Activated naive CD8-positive, alpha-beta T cell (primary cell): ENCODE data around the gene SYNGR3.
"Not testable (repeated sequence)": the region's sequence is repeated elsewhere in the genome, so short reads cannot be mapped to it uniquely, and the experiment has no call there.

Experiments used
- H3K27ac Mint-ChIP-seq: one replicate; pipeline ENCODE4 v1.8.0; 2021; ENCODE audit warnings: mixed read lengths
- H3K27me3 Mint-ChIP-seq: one replicate; pipeline ENCODE4 v1.8.0; 2021; ENCODE audit warnings: mixed read lengths
- H3K36me3 Mint-ChIP-seq: one replicate; pipeline ENCODE4 v1.8.0; 2021; ENCODE audit warnings: mixed read lengths
- H3K4me1 Mint-ChIP-seq: one replicate; pipeline ENCODE4 v1.8.0; 2021; ENCODE audit warnings: low read depth, mixed read lengths
- H3K4me3 Mint-ChIP-seq: one replicate; pipeline ENCODE4 v1.8.0; 2021; ENCODE audit warnings: mild to moderate bottlenecking, mixed read lengths
- H3K9me3 Mint-ChIP-seq: one replicate; pipeline ENCODE4 v1.8.0; 2021; ENCODE audit warnings: low read depth, mixed read lengths

Gene SYNGR3

DNA sequence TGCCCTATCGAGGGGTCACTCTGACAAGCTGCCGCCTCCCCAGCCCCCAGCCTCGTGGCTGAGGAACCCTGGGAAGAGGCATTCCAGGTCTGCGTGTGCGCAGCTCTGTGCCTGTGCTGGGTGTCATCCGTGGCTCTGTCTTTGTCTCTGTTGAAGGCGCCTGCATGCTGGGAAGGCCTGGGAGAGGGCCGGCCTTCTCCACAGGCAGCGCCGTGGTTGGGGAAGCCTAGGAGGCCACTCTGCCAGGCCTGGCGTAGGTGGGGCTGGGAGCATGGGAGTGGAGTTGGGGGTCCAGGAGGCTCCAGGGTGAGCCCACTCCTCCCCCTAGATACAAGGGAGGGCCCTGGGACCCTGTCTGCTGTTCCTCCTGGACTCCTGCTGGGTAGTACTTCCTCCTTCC, 40.3 kb downstream of the SYNGR3 start:
- Mint-ChIP-seq H3K27me3 (no peaks in the 10 kb centered on the region), H3K36me3 (no peaks in the 10 kb centered on the region), H3K27ac (no peak overlapping the region), H3K4me1 (peaks cover 7% of the 10 kb centered on the region), H3K4me3 (no peak overlapping the region), H3K9me3 (no peaks in the 10 kb centered on the region)

DNA sequence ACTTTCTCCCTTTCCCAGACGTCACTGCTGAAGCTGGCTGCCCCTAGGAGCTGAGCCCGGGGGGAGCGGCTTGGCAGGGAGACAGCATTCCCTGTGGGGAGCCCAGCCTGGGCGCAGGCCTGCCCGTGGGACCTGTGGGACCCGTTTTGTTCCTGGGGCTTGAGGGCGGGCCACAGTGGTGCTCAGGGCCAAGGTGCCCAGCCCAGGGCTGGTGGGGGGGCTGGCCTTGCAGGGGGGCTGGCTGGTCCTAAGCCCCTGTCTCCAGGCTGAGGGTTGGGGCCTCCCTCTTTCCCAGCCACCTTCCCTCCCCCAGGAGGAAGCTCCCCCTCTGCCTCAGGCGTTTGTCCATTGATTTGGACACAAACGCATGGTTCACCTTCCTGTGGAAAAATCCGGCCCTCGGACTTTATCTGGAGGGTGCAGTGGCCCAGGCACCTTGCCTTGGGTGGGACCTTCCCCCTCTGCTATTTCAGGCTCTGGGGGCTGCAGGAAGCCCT, 41.4 kb downstream of the SYNGR3 start:
- H3K36me3 Mint-ChIP-seq: no peaks in the 10 kb centered on the region
- no peaks in the 10 kb centered on the region for H3K27me3 Mint-ChIP-seq
- no peaks in the 10 kb centered on the region for H3K9me3 Mint-ChIP-seq
- H3K4me1 Mint-ChIP-seq: peaks cover 4% of the 10 kb centered on the region
- no peak overlapping the region for H3K27ac Mint-ChIP-seq
- H3K4me3 Mint-ChIP-seq: no peak overlapping the region

DNA sequence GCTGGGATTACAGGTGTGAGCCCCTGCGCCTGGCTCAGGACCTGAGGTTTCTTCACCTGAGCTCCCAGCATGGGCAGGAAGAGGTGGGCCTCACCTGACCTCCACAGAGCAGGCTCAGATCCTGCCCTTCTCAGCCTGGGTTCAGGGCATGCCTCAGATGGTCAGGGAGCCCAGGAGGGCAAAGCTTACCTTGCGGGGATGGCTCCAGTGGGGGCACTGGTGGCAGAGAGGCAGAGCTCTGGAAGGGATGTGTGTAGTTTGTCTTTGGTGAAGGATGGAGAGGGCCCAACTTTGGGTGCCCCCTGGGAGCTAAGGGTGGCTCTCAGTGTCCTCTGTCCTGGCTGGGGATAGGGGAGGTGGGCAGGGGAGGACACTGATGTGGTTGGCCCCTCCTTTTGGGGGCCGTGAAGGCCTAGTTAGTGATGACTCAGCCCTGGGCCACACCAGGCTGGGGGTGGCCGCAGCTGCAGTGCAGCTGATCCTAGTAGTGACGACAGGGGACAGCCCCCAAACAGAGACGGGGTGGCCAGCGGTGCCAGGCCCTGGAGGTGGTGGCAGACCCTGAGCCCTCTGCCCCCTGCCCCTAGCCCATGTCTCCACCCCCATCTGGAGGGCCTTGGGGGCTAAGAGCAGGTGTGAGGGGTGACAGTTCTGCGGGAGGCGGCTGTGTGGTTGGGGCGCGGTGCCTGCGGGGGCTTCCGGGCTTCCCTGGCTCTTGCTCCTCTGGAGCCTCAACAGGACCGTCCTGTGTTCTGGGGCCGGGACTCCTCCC, 42.7 kb downstream of the SYNGR3 start:
- peaks cover 3% of the 10 kb centered on the region for H3K4me1 Mint-ChIP-seq
- no peak overlapping the region for H3K4me3 Mint-ChIP-seq
- H3K36me3 Mint-ChIP-seq: no peaks in the 10 kb centered on the region
- H3K27me3 Mint-ChIP-seq: no peaks in the 10 kb centered on the region
- H3K27ac Mint-ChIP-seq: no peak overlapping the region
- no peaks in the 10 kb centered on the region for H3K9me3 Mint-ChIP-seq

DNA sequence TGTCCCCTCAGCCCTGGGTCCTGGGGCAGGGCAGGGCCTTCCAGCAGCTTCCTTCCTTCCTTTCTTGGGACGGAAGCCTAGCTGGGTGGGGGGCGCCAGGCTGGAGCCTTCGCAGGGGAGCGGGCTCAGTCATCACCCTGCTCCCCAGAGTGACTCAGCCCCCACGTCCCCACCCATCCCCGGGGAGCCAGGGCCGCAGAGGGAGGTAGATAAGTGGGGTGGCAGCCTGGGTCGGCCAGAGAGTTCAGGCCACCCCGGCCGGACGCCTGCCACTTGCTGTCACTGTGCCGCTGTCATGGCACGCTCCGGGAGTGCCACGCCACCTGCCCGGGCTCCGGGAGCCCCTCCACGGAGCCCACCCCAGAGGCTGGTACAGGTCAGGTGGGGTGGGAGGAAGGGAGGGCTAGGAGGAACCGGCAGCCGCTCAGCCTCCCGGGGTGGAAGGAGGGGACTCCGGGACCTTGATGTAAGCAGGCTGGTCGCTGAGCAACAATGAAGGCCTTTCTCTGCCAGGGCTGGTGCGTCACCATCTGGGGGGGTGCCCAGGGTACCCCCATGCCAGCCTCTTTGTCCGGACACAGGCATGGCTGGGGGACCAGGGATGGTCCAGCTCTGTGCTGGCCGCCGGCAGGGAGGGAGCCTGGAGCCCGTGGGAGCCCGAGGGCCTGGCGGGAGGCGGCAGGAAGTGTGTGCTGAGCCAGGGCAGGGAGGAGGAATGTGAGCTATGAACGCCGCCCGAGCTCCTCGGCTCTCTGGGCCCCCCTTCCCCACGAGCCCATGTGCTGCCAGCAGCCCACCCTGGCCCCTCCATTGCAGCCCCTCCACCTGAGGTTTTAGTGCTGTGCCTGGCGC, 43.5 kb downstream of the SYNGR3 start:
- no peaks in the 10 kb centered on the region for H3K36me3 Mint-ChIP-seq
- H3K4me3 Mint-ChIP-seq: no peak overlapping the region
- no peak overlapping the region for H3K27ac Mint-ChIP-seq
- no peaks in the 10 kb centered on the region for H3K27me3 Mint-ChIP-seq
- no peaks in the 10 kb centered on the region for H3K4me1 Mint-ChIP-seq
- H3K9me3 Mint-ChIP-seq: no peaks in the 10 kb centered on the region

DNA sequence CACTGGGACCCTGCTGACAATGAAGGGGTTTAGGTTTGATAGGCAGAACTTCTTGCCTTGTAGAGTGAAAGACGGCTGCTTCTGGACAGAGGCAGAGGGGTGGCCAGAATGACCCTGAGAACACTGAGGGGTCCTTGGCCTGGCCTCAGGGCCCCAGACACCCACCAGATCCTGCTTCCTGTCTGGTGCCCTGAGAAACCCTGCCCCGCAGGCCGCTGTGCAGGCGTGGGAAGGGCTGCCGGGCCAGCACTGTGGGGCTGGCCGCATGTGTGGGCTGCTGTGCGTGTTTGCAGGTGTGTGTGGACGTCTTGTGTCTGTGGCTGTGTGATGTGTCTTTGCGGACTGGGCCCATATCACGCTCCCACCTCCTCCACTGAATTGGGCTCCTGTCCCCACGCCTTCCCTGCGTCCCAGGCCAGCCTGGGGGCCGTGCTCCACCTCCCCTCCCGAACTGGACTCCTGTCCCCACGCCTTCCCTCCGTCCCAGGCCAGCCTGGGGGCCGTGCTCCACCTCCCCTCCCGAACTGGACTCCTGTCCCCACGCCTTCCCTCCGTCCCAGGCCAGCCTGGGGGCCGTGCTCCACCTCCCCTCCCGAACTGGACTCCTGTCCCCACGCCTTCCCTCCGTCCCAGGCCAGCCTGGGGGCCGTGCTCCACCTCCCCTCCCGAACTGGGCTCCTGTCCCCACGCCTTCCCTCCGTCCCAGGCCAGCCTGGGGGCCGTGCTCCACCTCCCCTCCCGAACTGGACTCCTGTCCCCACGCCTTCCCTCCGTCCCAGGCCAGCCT, 44.3 kb downstream of the SYNGR3 start:
- not testable (repeated sequence) for H3K27ac Mint-ChIP-seq, H3K9me3 Mint-ChIP-seq, H3K4me1 Mint-ChIP-seq, H3K36me3 Mint-ChIP-seq, H3K4me3 Mint-ChIP-seq, H3K27me3 Mint-ChIP-seq

DNA sequence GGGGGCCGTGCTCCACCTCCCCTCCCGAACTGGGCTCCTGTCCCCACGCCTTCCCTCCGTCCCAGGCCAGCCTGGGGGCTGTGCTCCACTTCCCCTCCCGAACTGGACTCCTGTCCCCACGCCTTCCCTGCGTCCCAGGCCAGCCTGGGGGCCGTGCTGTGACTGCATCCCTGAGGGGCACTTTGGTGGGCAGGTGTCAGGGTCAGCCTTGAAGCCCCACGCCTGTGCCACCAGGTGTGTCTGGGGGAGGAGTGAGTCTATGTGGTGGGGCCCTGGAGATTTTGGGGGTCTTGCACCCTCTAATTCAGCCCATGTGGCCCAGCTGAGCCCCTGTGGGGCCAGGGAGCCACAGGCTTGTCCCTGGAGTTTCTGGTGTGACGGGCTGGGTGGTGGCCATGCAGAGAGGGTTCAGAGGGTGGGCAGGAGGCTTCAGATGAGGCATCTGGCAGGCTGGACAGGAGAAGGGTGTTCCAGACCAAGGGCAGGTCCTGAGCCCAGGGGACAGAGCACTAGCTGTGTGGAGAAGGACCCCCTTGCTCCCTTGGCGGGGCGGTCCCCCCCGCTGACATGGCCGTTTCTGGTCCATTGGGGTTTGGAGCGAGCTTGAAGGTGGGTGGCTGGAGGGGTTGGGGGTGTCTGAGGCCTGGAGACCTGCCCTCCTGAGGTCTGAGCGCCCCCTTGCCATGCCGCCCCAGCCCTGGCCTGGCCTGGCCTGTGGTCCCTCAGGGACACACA, 45.1 kb downstream of the SYNGR3 start:
- Mint-ChIP-seq H3K36me3 (no peaks in the 10 kb centered on the region), H3K9me3 (no peaks in the 10 kb centered on the region), H3K27me3 (no peaks in the 10 kb centered on the region), H3K4me1 (no peaks in the 10 kb centered on the region), H3K27ac (no peak overlapping the region), H3K4me3 (no peak overlapping the region)

DNA sequence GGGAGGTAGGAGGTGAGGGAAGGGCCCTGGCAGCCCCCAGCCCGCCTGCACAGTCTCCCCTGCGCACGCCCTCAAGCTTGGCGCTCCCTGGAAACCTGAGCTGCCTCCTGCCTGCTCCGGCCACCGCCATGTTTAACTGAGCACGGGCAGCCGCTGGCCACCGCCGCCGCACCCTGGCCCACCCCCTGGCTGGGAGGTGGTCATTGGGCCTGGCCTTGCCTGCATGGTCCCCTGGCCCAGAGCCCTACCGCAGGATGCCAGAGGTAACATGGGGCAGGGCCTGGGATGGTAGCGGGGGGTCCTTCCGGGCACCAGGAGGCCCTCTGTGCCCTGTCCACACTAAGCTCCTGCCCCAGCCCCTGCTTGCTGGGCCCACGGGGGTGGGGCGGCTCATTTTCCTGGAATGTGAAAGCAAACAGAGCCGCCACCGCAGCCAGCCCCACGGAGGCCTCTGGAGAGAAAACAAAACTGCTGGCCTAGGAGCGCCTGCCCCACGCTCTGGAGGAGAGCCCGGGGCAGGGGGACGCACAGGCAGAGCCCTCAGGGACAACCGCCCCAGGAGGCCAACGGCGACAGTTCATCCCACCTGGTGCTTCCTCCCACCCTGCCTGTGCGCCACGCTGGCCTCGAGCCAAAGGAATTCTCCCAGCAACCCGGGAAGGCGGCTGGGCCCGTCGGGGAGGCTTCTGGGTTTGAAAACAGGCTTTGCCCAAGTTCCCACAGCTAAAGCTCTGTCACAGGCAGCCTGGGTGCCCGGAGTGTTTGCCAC, 45.8 kb downstream of the SYNGR3 start:
- H3K36me3 Mint-ChIP-seq: no peaks in the 10 kb centered on the region
- H3K27ac Mint-ChIP-seq: no peak overlapping the region

DNA sequence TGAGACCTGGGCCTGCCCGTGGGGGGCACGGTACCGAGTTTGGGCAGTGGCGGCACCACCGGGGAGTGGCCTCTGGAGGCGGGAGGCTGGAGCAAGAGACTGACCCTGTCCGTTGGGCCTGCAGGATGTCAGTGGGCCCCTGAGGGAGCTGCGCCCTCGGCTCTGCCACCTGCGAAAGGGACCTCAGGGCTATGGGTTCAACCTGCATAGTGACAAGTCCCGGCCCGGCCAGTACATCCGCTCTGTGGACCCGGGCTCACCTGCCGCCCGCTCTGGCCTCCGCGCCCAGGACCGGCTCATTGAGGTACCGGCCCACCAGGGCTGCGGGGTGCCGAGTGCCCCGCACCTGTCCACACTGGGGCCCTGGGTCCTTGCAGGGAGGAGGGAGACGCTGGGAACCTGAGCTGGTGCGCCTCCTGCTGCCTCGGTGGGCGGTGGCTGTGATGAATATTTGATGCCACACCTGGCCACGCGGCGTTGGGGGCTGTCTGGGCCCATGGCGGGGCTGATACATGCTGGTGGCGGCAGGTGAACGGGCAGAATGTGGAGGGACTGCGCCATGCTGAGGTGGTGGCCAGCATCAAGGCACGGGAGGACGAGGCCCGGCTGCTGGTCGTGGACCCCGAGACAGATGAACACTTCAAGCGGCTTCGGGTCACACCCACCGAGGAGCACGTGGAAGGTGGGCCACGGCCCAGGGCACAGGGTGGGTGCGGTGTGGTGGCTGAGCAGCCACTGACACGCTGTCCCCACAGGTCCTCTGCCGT, 46.6 kb downstream of the SYNGR3 start:
- Mint-ChIP-seq H3K36me3 (no peaks in the 10 kb centered on the region), H3K4me3 (no peak overlapping the region), H3K9me3 (no peaks in the 10 kb centered on the region), H3K4me1 (no peaks in the 10 kb centered on the region), H3K27ac (no peak overlapping the region), H3K27me3 (no peaks in the 10 kb centered on the region)

More for the DNA sequence above, 45.8 kb downstream of the SYNGR3 start:
- Mint-ChIP-seq H3K9me3 (no peaks in the 10 kb centered on the region), H3K27me3 (no peaks in the 10 kb centered on the region), H3K4me1 (no peaks in the 10 kb centered on the region), H3K4me3 (no peak overlapping the region)

DNA sequence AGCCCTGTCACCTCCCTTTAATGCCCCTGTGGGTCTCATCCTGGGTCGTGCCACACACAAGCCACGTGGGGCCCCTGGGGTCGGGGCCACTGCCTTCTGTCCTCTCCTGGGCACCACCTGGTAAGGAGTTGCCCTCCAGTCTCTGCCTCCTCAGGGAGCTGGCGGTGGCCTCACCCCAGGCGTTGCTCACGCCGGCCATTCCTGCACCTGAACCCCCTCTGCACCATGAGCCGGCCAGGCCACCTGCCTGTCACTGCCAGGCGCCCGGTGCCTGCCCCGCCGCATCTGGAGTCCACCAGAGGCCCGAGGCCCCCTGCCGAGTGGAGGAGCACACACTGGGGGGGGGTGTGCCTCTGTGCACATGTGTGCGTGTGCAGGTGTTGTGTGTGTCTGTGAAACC, 47.3 kb downstream of the SYNGR3 start:
- Mint-ChIP-seq H3K27ac (no peak overlapping the region), H3K27me3 (no peaks in the 10 kb centered on the region), H3K36me3 (no peaks in the 10 kb centered on the region)

DNA sequence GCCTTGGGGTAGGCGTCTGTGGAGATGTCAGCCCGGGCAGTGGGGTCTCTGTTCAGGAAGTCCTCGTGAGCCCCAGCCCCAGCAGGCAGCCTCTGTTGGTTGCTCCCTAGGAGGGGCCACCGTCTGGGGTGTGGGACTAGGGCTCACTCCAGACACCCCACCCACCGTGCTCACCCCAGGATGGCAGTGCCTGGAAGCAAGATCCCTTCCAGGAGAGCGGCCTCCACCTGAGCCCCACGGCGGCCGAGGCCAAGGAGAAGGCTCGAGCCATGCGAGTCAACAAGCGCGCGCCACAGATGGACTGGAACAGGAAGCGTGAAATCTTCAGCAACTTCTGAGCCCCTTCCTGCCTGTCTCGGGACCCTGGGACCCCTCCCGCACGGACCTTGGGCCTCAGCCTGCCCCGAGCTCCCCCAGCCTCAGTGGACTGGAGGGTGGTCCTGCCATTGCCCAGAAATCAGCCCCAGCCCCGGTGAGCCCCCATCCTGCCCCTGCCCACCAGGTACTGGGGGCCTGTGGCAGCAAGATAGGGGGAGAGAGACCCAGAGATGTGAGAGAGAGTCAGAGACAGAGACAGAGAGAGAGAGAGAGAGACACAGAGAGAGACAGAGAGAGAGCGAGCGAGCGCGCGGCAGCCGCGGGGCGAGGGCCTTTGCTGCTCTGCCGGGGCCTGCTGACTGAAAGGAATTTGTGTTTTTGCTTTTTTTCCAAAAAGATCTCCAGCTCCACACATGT, 48.0 kb downstream of the SYNGR3 start:
- no peak overlapping the region for H3K27ac Mint-ChIP-seq
- no peak overlapping the region for H3K4me3 Mint-ChIP-seq
- no peaks in the 10 kb centered on the region for H3K4me1 Mint-ChIP-seq
- no peaks in the 10 kb centered on the region for H3K9me3 Mint-ChIP-seq
- H3K27me3 Mint-ChIP-seq: no peaks in the 10 kb centered on the region
- no peaks in the 10 kb centered on the region for H3K36me3 Mint-ChIP-seq

More for the DNA sequence above, 47.3 kb downstream of the SYNGR3 start:
- Mint-ChIP-seq H3K4me3 (no peak overlapping the region), H3K9me3 (no peaks in the 10 kb centered on the region), H3K4me1 (no peaks in the 10 kb centered on the region)

DNA sequence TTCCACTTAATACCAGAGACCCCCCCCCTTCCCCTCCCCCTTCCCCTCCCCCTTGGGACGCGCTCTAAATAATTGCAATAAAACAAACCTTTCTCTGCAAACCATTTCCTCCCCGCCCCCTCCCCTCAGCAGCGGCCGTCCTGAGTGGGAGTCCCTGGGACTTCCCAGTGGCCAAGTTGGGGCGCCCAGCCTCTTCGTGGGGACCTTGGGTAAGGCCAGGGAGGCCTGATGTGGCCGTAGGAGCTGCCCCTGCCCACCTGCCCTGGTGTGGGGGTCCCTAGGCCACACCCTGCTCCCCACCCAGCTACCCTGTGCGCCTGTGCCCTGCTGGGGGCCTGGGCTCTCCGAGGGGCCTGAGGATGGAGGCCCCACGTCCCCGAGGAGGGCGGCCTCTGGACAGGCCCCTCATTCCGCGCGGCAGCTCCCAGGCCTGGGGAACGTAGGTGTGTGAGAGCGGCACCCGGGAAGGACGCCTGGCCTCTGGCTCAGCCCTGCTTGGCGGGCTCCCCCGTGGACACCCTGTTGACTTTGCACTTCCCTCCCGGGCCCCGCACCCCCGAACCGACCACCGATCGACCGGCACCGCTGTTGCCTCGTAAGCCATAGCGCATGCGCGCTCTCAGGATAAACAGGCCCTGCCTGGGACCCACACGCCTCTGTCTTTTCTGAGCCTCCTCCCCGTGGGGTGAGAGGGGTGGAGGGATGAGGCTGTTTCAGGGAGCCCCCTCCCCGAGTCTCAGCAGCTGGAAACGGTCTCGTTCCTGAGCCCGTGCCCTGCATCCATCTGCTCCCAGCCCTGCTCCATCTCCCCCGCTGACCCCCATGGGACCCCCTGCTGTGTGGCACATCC, 48.8 kb downstream of the SYNGR3 start:
- no peaks in the 10 kb centered on the region for H3K36me3 Mint-ChIP-seq
- no peaks in the 10 kb centered on the region for H3K27me3 Mint-ChIP-seq
- no peak overlapping the region for H3K4me3 Mint-ChIP-seq
- no peak overlapping the region for H3K27ac Mint-ChIP-seq
- no peaks in the 10 kb centered on the region for H3K4me1 Mint-ChIP-seq
- no peaks in the 10 kb centered on the region for H3K9me3 Mint-ChIP-seq
